GM18907 (cell line): ENCODE measurements around the gene PMP22.

ENCODE experiments used
- ATAC-seq: cut with Tn5 transposase; IDR thresholded peaks from one replicate; pipeline ENCODE4 v1.9.1; 2021; ENCODE audit warnings: mild to moderate bottlenecking, moderate library complexity; ENCODE audit not compliant: unreplicated experiment

PMP22 gene

GRCh38 chr17:15265131-15265530 is at the start of gene PMP22:
PMP22 (minus strand) TSS chr17:15265326; CDS start chr17:15260727, 4,599 bp downstream.
- ATAC-seq: no peak

- no peak for ATAC-seq
Measured at GRCh38 chr17:15311996-15312395, 46.9 kb upstream of the PMP22 start.

- ATAC-seq: no peak
Measured at GRCh38 chr17:15309793-15310192, 44.7 kb upstream of the PMP22 start.

DNA sequence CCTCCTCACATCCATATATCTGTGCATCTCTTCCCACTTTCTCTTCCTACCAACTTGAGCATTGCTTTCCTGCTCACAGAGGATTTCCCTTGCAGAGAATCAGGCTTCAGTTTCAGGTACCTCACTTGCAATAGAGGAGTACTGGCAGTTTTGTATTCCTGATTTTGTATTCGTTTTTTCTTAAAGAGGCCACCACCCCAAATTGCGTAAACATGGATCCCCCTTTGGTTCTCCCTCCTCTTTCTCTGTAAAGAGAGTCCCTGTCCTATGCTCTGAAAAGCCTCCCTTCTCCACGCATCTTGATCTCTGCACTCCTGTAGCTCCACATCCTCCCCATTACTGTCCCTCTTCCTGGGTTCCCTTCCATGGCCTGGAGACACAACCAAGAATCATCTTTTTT is 44.1 kb upstream of the PMP22 start:
- ATAC-seq: no peak

DNA sequence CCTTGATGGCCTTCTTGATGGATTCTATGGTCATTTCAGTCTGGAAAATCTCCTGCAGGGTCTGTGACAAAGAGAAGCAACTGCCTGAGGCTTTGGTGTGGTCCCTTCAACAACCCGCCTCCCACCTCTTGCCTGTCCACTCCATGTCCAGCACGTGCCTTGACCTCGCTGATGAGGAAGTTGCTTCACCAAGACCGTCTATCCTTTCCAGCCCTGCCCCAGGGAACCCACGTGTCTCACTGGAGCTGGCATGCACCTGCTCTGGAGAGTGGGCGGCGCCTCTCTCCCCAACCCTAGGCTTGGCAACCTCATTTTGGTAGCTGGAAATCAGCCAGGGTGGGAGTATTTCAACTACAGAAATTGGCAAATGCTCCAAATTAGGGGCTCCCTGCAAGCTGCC is 43.6 kb upstream of the PMP22 start:
- ATAC-seq: no peak

DNA sequence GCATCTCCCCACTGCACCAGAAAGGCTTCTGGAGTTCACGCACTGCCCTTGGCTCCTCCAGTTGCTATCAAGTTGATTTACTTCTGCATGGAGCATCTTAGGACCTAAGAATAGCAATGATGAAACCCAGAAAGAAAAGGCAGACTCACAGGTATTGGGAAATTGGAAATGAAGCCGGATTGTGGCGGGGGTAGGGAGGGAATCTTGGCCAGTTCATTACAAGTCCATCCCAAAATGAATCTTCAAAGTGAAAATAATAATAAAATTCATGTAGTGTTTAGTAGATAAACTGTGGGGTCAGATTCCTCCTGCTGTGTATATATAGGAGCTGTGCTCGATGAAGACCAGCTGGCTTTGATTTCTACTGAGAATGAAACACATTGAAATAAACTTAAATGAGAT is 42.6 kb upstream of the PMP22 start:
- ATAC-seq: no peak

- ATAC-seq: no peak
Measured at GRCh38 chr17:15303851-15304250, 38.7 kb upstream of the PMP22 start.

DNA sequence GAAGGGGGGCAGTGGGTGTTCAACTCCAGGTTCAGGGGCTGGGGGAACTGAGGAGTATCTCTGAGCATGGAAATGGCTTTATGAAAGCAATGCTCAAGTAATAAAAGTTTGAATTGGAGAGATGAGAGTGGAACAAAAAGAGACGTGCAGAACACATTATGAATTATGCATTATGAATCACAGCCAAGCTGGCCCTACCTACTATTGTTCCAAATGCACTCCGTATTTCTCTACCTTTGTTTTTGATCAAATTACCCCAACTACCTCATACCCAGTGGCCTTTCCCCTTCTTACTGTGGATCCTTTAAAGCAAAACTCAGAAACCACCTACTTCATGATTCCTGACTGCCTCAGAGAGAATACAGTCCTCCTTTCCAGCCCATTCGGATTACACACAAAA is 38.1 kb upstream of the PMP22 start:
- no peak for ATAC-seq

DNA sequence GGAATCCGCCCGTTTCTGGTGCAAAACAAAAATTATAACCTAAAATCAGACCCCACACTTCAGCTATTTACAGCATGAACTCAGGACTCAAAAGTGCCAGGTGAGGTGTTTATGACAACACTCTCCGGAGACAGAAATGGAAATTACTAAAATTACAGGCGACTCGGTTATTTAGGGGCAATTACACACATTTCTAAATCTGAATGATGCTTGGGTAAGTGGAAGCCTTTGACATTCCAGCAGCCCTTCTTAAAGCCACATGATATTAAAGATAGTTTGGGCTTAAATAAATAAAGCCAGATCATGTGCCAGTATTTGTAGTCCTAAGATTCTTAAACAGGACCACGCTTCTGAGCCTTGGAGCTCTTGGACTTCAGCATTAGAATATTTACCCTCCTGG is 36.7 kb upstream of the PMP22 start:
- ATAC-seq: no peak

- ATAC-seq: no peak
Measured at GRCh38 chr17:15298176-15298575, 33.0 kb upstream of the PMP22 start.

- ATAC-seq: no peak
Measured at GRCh38 chr17:15293558-15293957, 28.4 kb upstream of the PMP22 start.

GRCh38 chr17:15291674-15292361 is 26.7 kb upstream of the PMP22 start:
- ATAC-seq: no peak

- ATAC-seq: no peak
Measured at GRCh38 chr17:15290605-15291004, 25.5 kb upstream of the PMP22 start.

DNA sequence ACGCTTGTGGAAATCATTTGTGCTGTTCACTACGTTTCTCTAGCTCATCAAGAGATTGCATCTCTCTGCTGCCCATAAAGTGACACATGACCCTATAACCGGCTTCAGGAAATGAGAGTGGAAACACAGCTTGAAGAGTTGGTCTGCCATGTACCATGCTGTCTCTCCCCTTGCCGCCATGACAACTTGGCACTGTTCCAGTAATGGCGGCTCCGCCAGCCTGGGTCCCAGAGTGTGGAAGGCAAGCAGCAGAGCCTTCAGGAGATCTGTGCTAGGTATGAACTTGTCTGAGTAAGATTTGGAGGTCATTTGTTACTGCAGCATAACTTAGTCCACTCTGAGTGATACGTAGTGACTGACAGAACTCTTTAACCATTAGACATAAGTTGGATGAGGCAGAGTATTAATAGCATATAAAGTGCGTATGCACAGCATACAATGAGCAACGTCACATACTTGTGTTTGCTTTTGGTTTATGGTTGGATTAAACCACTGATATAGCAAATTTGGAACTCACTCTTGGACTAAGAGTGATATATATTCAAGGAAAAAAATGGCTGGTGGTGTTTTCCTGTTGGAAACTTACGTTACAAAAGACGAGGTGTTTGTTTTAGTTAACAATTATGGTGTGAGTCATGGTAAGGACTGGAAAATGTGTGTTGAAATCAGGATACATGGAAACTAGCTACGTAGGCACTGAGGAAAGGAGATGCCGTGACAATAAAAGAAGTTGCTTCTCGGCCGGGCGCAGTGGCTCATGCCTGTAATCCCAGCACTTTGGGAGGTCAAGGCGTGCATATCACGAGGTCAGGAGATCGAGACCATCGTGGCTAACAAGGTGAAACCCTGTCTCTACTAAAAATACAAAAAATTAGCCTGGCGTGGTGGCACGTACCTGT is 24.4 kb upstream of the PMP22 start:
- no peak for ATAC-seq

DNA sequence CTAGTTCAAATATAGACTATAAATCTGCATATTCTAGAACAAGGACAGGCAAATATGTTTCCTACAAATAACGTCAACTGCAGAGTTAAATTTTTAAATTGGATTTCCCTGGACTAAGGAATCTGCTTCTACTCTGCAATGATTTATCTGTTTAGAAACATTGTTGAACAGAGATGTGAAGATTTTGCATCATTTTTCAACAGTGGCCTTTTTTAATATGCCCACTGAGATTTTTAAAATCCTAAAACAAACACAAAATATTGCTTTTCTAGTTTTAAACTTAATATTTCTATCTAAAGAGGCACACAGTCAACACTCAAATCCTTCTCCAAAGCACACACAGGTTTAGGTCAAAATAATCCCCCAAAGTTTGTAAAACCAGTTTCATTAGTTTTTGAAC is 23.7 kb upstream of the PMP22 start:
- ATAC-seq: no peak

DNA sequence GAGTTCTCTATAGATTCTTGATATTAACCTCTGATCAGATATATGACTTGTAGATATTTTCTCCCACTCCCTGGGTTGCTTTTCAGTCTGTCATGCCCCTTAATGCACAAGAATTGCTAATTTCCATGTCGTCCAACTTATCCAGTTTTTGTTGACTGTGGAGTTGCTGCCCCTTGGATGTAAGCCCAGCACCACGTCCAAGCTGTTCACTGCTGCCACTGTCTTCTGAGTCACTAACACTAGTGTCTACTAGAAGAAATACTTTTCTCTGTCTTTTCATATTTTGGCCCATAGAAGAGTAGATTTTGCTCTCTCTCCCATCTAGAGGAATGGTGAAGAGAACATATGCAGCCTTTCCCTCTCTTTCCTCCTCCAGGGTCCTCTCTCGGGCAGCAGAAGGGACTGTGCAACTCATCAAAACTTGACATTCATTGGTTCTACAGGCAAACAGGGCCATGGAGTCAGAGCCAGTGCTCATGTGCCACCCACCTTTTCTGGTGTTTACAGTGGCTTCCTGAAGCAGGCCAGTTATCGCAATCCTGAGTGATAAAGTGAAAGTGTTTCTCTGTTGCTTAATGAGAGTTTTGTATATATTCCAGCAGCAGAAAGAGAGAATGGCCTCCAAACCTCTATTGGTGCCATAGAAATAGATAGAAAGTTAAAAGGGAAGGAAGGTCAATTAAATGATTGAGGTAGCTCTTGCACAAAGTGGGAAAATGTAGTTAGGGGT is 22.6 kb upstream of the PMP22 start:
- no peak for ATAC-seq

DNA sequence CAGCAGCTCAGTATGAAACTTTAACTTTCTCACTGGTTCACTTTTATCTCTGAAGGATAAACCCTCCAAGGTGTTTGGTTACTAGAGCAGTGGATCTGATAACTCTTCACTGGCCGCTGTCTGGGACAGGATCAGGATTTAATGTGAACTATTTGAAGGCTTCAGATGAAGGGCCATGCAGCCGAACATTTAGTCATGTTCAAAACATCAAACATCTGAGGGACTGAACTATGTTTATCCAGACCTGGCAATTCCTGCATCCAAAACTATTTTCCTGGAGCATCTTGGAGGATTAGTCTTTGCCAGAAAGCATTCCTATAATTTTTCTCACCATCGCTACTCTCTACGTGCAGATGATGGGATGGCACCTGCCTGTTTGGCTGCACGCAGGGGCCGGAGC is 20.3 kb upstream of the PMP22 start:
- ATAC-seq: no peak

DNA sequence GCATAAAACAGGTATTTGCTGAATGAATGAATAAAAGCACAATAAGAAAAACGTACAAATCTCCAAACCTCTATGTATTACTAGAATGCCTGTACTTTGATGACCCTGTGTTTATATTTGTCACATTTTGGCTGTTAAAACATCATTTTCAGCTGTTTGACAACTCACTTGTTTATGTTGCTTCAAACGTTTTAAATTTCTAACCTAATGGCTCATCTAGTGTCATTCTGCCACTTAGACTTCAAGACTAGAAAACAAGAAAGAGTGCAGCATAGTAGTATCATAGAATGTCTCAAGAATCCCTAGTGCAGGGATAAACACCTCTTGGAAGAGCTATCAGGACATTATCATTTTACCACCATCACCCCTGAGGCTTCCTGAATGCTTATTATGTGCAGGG is 19.4 kb upstream of the PMP22 start:
- no peak for ATAC-seq

DNA sequence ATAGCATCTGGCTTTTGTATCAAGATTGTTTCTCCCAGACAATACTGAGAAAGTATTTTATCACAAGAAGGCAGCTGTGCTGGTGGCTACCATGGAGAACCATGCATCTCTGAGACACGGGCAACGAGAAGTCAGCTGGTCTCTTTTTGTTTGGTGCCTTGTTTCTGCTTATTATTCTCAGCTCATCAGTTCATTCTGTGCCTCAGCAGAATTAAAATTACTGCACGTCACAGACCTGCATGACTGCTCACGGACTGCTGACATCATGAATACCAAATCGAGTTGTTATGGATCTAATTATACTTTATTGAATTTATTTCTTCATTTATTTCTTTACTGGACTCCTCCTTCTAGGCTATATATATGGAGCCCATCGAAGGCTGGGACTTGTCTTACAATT is 19.0 kb upstream of the PMP22 start:
- ATAC-seq: no peak

- no peak for ATAC-seq
Measured at GRCh38 chr17:15281909-15282308, 16.8 kb upstream of the PMP22 start.

GRCh38 chr17:15278924-15279477 is 13.9 kb upstream of the PMP22 start:
- no peak for ATAC-seq
